ENCODE measurements around the gene HCFC1.

The HCFC1 gene

DNA sequence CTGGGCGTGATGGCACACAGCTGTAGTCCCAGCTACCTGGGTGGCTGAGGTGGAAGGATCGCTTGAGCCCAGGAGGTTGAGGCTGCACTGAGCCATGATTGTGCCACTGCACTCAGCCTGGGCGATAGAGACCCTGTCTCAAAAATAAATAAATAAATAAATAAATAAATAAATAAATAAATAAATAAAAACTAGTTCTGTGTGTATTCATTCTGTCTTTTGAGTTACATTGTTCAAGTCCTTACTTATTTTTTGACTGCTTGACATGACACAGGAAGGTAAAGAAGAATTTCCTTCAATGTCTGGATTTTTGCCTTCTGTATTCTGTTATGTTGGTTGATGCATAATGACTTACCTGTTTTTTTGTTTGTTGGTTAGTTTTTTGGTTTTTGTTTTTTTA, 34.6 kb downstream of the HCFC1 start:
- DNase-seq, result no peak

GRCh38 chrX:153935326-153935851, 36.2 kb downstream of the HCFC1 start:
- no peak for DNase-seq

DNA sequence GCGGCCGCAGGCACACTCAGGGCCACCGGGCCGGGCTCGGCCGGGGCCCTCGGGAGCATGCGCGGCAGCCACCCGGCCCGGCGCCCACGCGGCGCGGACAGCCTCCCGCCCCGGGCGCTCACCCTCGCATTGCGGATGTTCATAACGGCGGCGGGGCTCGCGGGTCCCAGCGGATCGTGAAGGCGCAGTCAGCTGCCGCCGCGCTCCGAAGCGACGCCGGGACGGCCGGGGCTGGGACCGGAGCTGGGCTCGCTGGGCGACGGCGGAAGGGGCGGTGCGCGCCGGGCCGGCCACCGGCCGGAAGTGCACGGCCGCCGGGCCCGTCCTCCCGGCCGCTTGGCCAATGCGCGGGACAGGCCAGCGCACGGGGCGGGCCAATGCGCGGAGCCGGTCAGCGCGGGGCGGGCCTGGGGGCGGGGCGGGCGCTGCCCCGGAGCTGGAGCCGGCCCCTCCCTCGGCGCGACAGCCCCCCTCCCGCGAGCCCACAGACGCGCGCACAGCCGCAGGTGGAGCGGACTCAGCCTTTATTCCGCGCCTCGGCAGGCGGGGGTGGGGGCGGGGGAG, 36.8 kb downstream of the HCFC1 start, which contains the start of gene NAA10:
TSS of gene NAA10 (minus strand) at position 276 of the 564 bp plus-strand sequence. CDS start at position 143, 133 bp downstream.
- peak; percentile 89 for DNase-seq

GRCh38 chrX:153934148-153934761, 37.4 kb downstream of the HCFC1 start:
- DNase-seq, result no peak

DNA sequence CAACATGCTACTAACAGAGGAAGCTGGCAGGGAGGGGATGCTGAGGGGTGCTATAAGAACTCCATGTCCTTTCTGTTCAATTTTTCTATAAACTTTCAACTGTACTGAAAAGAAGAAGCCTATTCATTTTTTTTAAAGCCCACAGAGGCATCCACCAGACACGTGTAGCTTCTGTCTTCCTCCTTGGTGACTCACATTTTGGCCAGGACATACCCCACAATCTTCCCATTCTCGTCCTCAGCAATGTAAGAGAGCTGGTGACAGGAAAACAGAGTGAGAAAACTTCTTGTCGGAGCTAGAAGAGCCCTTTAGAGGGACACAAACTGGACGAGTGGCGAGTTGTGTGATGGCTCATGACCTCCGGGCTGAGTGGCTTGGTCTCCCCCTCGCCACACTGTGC, 37.9 kb downstream of the HCFC1 start:
- DNase-seq, result no peak

GRCh38 chrX:153932220-153932915, 39.2 kb downstream of the HCFC1 start:
- DNase-seq, result no peak

DNA sequence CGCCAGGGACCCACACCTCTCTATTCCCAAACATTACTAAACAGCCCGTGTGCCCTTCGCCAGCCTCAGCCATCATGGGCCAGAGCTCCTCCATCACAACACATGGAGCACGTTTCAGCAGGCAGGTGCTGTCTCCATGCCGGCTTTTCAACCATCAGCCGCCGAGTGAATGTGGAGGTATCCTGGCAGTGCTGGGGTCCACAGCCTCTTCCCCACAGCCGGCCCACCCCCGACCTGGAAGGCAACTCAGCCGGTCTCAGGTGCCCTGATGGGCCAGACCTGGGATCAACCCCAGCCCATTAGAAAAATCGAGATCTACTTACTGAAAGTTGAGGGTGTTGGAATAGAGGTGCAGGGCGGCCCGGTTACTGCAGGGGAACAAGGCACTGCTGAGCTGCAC, 39.9 kb downstream of the HCFC1 start:
- DNase-seq, result no peak

- no peak for DNase-seq
Measured at GRCh38 chrX:153931151-153931550, 40.5 kb downstream of the HCFC1 start.

GRCh38 chrX:153930011-153930910, 41.4 kb downstream of the HCFC1 start:
- DNase-seq, result no peak

DNA sequence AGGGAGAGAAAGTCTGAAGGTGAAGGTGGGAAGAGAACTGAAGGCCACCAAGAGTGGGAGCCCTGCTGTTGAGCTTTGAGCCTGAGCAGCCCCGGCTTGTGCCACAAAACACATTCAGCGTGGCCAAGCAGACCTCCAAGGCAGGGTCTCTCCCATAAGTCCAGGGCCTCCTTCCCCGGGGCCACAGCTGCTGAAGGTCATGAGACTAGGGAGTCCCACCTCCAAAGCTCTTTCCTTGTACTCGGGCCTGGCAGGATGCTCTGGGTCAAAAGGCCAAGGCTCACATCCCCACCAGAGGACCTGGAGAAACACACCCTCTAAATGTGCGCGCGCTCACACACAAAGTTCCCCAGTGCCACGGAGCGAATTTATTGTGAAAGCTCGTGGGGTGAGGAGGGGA, 42.0 kb downstream of the HCFC1 start:
- DNase-seq, result no peak

DNA sequence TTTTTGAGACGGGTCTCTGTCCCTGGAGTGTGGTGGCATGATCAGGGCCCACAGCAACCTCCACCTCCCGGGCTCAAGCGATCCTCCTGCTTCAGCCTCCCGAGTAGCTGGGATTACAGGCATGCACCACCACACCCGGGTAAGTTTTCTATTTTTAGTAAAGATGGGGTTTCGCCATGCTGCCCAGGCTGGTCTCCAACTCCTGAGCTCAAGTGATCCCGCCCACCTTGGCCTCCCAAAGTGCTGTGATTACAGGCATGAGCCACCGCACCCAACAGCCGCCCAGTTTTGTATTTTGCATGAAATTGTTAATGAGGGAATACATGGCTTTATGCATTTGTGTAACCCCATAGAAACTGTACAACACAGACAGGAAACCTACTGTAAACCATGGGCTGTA, 42.8 kb downstream of the HCFC1 start:
- no peak for DNase-seq

GRCh38 chrX:153927922-153928760, 43.5 kb downstream of the HCFC1 start:
- peak; percentile 97 for DNase-seq

GRCh38 chrX:153927672-153927921, 44.0 kb downstream of the HCFC1 start:
- DNase-seq, result no peak

- peak; percentile 87 for DNase-seq
Measured at GRCh38 chrX:153926858-153927671, 44.6 kb downstream of the HCFC1 start.

DNA sequence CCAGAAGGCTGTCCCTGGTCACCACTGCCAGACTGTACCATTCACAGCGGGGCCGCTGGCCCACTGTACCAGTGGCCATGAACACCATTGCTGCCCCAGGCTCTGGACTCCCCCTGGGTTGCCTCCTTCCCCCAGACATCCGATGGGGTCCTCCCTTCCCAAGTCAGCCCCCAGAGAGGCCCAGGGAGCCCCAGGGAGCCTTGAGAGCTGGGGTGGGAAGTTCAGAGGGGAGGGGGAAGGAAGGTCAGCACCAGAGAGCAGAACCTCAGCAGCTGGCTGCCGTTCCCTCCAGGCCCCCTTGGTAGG, 45.1 kb downstream of the HCFC1 start:
- no peak for DNase-seq

DNA sequence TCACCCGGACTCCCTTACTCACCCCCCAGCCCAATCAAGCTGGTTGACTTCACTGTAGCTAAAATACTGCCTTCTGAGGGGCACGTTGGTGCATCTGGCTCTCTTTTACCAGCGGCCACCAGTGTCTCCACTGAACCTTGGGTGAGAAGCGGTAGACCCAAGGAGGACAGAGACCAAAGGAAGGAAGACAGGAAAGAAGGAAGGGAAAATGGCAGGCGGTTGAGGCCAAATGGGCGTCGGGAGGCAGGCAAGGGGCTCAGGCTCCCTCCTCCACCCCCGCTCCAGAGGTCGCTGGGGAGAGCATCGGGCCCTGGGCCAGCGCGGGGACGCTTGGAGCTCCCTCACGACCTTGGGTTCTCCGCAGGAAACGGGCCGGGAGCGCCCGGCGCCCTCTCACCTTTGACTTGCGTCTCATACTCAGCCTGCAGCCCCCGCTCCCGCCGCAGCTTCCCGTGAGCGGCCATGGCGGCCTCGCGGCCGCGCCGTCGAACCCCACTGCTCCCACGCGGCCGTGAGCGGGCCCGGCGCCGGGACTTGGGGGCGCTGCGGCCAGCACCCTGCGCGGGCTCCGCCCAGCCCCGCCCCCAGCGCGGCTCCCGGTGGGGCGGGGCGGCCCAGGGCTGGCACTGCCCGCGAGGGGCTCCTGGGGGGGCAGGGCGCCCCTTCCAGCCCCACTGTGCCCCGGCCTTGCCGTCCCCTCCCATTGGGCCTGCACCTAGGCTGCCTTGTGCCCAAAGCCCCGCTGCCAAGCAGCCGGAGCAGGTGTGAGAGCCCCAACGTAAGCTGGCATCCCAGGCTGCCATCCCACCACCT, 45.7 kb downstream of the HCFC1 start, which contains the start of gene ARHGAP4:
TSS of gene ARHGAP4 (minus strand) at position 526 of the 813 bp plus-strand sequence. CDS start at position 464, 62 bp downstream.
- peak; percentile 77 for DNase-seq

DNA sequence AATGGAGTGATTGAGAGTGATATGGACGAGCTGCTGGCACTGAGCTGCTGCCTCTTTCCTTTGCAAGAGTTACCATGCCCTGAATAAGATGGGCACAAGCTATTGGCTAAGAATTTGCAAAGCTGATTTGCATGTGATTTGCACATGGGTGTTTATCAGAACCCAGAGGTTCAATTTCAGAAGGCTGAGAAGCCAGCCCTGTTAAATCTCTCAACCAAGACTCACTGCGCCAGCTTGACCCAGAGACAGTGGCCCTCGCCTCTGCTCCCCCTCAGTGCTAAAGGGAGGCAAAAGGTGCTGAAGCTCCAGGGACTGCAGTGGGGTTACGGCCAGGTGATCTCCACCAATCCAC, 46.3 kb downstream of the HCFC1 start:
- peak; percentile 72 for DNase-seq

DNA sequence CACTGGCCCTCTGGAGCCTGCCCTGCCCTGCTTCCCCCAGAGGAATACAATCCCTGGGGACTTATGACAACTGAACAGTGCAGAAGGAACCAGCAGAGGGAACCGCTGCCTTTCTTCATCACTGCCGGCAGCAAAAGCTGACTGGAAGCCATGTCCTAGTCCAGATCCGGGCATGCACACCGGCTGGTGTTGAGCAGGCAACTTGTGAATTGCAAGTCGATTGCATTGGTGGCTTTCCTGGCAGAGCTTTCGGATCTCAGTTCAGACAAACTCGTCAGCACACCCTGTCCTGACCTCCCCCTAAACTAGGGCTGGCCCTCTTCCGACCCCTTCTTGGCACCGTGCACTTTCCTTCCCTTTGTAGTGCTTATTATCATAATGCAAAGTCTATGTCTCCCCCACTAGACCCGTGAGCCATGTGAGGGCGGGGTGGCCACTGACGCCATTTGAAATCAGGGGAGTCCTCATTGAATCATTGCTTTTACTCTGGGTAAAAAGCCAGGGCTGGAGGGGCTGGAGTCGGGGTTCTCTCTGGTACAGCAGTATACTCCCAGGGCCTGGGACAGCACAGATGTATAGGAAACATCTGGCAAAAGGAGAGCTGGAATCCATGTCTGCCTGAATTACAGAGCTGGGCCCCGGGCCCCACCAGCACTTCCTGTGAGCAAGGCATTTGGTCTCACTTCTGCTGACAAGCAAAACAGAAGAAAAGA, 47.3 kb downstream of the HCFC1 start:
- peak; percentile 72 for DNase-seq

- DNase-seq, result peak; percentile 74
Measured at GRCh38 chrX:153922932-153923857, 48.4 kb downstream of the HCFC1 start.

Measured in RPMI8226 (cell line).